Gastroesophageal sphincter (tissue), 3 donors: Measurements from ENCODE around the gene DPF1.

Experiments
- POLR2AphosphoS5 ChIP-seq: sonication (generic); formaldehyde crosslinking; IDR thresholded peaks from one replicate; pipeline ENCODE4 v1.6.1; 2017; ENCODE audit warnings: antibody characterized with exemption
- TF ChIP-seq, protein P1 (sequence below), 4 experiments: fragments of 200-600 bp in 2 of 4; fragments of 450-650 bp in 2 of 4; sonication (generic) in 1 of 4; IDR thresholded peaks; one replicate each; pipeline ENCODE4 v1.5.1; 2017 to 2019; ENCODE audit warnings: antibody characterized with exemption in 4 of 4, mild to moderate bottlenecking in 2 of 4, moderate library complexity in 2 of 4

DNA sequence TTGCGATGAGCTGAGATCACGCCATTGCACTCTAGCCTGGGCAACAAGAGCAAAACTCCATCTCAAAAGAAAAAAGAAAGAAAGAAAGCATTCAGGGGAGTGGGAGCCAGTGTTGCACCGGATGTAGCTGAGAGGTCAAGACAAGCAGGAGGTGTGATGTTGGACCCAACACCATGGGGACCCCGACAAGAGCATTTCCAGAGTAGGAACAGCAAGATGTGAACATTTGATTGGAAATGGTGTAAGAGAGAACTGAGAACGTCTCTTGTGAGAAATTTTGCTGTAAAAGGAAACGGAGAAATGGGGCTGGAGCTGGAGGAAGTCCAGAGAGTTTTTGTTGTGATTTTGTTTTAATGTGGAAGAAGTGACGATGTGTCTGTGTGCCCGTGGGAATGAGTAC is 15.8 kb upstream of the DPF1 start:
- TF ChIP-seq, protein P1, sequence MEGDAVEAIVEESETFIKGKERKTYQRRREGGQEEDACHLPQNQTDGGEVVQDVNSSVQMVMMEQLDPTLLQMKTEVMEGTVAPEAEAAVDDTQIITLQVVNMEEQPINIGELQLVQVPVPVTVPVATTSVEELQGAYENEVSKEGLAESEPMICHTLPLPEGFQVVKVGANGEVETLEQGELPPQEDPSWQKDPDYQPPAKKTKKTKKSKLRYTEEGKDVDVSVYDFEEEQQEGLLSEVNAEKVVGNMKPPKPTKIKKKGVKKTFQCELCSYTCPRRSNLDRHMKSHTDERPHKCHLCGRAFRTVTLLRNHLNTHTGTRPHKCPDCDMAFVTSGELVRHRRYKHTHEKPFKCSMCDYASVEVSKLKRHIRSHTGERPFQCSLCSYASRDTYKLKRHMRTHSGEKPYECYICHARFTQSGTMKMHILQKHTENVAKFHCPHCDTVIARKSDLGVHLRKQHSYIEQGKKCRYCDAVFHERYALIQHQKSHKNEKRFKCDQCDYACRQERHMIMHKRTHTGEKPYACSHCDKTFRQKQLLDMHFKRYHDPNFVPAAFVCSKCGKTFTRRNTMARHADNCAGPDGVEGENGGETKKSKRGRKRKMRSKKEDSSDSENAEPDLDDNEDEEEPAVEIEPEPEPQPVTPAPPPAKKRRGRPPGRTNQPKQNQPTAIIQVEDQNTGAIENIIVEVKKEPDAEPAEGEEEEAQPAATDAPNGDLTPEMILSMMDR (IDR thresholded peaks at IDR 0.05) = no peak
- no peak for TF ChIP-seq POLR2AphosphoS5
